ENCODE data around the gene DENND2A. TPM values are rescaled to one million over a fixed set of nuclear protein-coding genes. Genes with fewer than 3 reads are reported as not detected.
"Not testable (repeated sequence)": the region's sequence is repeated elsewhere in the genome, so short reads cannot be mapped to it uniquely, and the experiment has no call there.

DENND2A gene
- total RNA-seq, 1 donor from 2014 or later: 10.8 TPM

GRCh38 chr7:140672382-140673062, 31.9 kb upstream of the DENND2A start, which contains the start of gene ADCK2:
ADCK2 (plus strand) TSS chr7:140672945; CDS start chr7:140673331, 386 bp downstream.
- Histone ChIP-seq H3K9me3 (replicated peaks) (no peaks in the 10 kb centered on the region), H3K4me1 (peaks cover 38% of the 10 kb centered on the region), H3K36me3 (no peaks in the 10 kb centered on the region), H3K27me3 (ENCODE audit: low read depth) (no peaks in the 10 kb centered on the region), H3K4me3 (peak within 1 kb of the TSS; percentile 85), H3K27ac (replicated peaks) (peak within 1 kb of the TSS; percentile 86)
- intact Hi-C loops (cut with micrococcal nuclease): no loop called here
- TF ChIP-seq CTCF (IDR thresholded peaks at IDR 0.05; ENCODE audit: borderline replicate concordance): no peak
- peak; percentile 64 for DNase-seq

GRCh38 chr7:140671966-140672365, 31.4 kb upstream of the DENND2A start:
- no peak overlapping the region for H3K27ac ChIP-seq (replicated peaks)
- intact Hi-C loops (cut with micrococcal nuclease): no loop called here
- no peaks in the 10 kb centered on the region for H3K36me3 ChIP-seq
- peak overlapping the region; percentile 85 for H3K4me3 ChIP-seq
- H3K27me3 ChIP-seq (ENCODE audit: low read depth): no peaks in the 10 kb centered on the region
- no peak for TF ChIP-seq CTCF (IDR thresholded peaks at IDR 0.05; ENCODE audit: borderline replicate concordance)
- H3K9me3 ChIP-seq (replicated peaks): no peaks in the 10 kb centered on the region
- no peak for DNase-seq
- peaks cover 38% of the 10 kb centered on the region for H3K4me1 ChIP-seq

- intact Hi-C loops (cut with micrococcal nuclease): no loop called here
- no peaks in the 10 kb centered on the region for H3K36me3 ChIP-seq
- TF ChIP-seq CTCF (IDR thresholded peaks at IDR 0.05; ENCODE audit: borderline replicate concordance): no peak
These were observed 29.8 kb upstream of the DENND2A start for GRCh38 chr7:140670343-140670935.

GRCh38 chr7:140669862-140670261, 29.2 kb upstream of the DENND2A start:
- H3K27me3 ChIP-seq (ENCODE audit: low read depth); H3K27ac ChIP-seq (replicated peaks); H3K4me3 ChIP-seq; H3K36me3 ChIP-seq; H3K9me3 ChIP-seq (replicated peaks); DNase-seq; intact Hi-C loops (cut with micrococcal nuclease): not testable (repeated sequence)
- peaks cover 28% of the 10 kb centered on the region for H3K4me1 ChIP-seq

More at GRCh38 chr7:140670343-140670935, 29.8 kb upstream of the DENND2A start:
- Histone ChIP-seq H3K4me3 (no peak overlapping the region), H3K9me3 (replicated peaks) (no peaks in the 10 kb centered on the region), H3K4me1 (peaks cover 33% of the 10 kb centered on the region), H3K27ac (replicated peaks) (no peak overlapping the region), H3K27me3 (ENCODE audit: low read depth) (no peaks in the 10 kb centered on the region)
- DNase-seq: no peak

- no peaks in the 10 kb centered on the region for H3K9me3 ChIP-seq (replicated peaks)
- TF ChIP-seq CTCF (IDR thresholded peaks at IDR 0.05; ENCODE audit: borderline replicate concordance): no peak
These were observed 28.7 kb upstream of the DENND2A start for GRCh38 chr7:140669352-140669751.

GRCh38 chr7:140668641-140669040, 28.0 kb upstream of the DENND2A start:
- Histone ChIP-seq H3K36me3 (no peaks in the 10 kb centered on the region), H3K4me3 (no peak overlapping the region), H3K27me3 (ENCODE audit: low read depth) (no peaks in the 10 kb centered on the region), H3K4me1 (peaks cover 15% of the 10 kb centered on the region), H3K27ac (replicated peaks) (no peak overlapping the region), H3K9me3 (replicated peaks) (no peaks in the 10 kb centered on the region)
- DNase-seq: no peak
- TF ChIP-seq CTCF (IDR thresholded peaks at IDR 0.05; ENCODE audit: borderline replicate concordance): no peak
- intact Hi-C loops (cut with micrococcal nuclease): no loop called here

More at GRCh38 chr7:140669352-140669751, 28.7 kb upstream of the DENND2A start:
- Histone ChIP-seq H3K4me3 (no peak overlapping the region), H3K27me3 (ENCODE audit: low read depth) (no peaks in the 10 kb centered on the region), H3K4me1 (peaks cover 23% of the 10 kb centered on the region), H3K27ac (replicated peaks) (no peak overlapping the region), H3K36me3 (no peaks in the 10 kb centered on the region)
- no peak for DNase-seq
- intact Hi-C loops (cut with micrococcal nuclease): no loop called here

Measured in left ventricle myocardium inferior (tissue), 1 donor.